Esophagus squamous epithelium (tissue), 4 donors: ENCODE data around the gene HS2ST1.

Experiments used
- CTCF ChIP-seq, 6 experiments: fragments of 450-650 bp in 4 of 6; fragments of 200-600 bp in 2 of 6; sonication (generic) in 2 of 6; IDR thresholded peaks; one replicate each; pipeline ENCODE4 v1.5.1; 2016 to 2019; ENCODE audit warnings: antibody characterized with exemption in 6 of 6, mild to moderate bottlenecking in 4 of 6, moderate library complexity in 4 of 6
- POLR2A ChIP-seq, 4 donors: fragments of 450-650 bp; IDR thresholded peaks; one replicate each; pipeline ENCODE4 v1.6.1; 2017; ENCODE audit warnings: antibody characterized with exemption in 4 of 4, mild to moderate bottlenecking in 4 of 4, moderate library complexity in 3 of 4

GRCh38 chr1:87039096-87039495, 124.7 kb downstream of the HS2ST1 start:
- TF ChIP-seq CTCF (IDR thresholded peaks at IDR 0.05) (no peak), POLR2A (IDR thresholded peaks at IDR 0.05) (no peak)
